ENCODE results near the gene GHITM. TPM values are rescaled to one million over a fixed set of nuclear protein-coding genes. Genes with fewer than 3 reads are reported as not detected.

GHITM gene, protein sequence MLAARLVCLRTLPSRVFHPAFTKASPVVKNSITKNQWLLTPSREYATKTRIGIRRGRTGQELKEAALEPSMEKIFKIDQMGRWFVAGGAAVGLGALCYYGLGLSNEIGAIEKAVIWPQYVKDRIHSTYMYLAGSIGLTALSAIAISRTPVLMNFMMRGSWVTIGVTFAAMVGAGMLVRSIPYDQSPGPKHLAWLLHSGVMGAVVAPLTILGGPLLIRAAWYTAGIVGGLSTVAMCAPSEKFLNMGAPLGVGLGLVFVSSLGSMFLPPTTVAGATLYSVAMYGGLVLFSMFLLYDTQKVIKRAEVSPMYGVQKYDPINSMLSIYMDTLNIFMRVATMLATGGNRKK
- total RNA-seq (134 TPM), polyA plus RNA-seq (ENCODE audit: insufficient read depth, low read depth, low replicate concordance) (376 TPM)
- long read RNA-seq, donor 1, transcript GHITM-201 (9 exons, 2,128 nt) = major isoform, 38 of 59 reads
- long read RNA-seq, donor 1, partial matches to known transcripts = 21 of 59 reads
- long read RNA-seq, donor 1, other reads (novel, unspliced or antisense) = 0 of 59 reads
- long read RNA-seq, donor 2, transcript GHITM-201 (9 exons, 2,128 nt) = major isoform, 85 of 178 reads
- long read RNA-seq, donor 2, partial matches to known transcripts = 93 of 178 reads
- long read RNA-seq, donor 2, other reads (novel, unspliced or antisense) = 0 of 178 reads
- long read RNA-seq, donor 3, transcript GHITM-201 (9 exons, 2,128 nt) = major isoform, 68 of 149 reads
- long read RNA-seq, donor 3, partial matches to known transcripts = 81 of 149 reads
- long read RNA-seq, donor 3, other reads (novel, unspliced or antisense) = 0 of 149 reads
- long read RNA-seq, donor 4, transcript GHITM-201 (9 exons, 2,128 nt) = major isoform, 46 of 88 reads
- long read RNA-seq, donor 4, partial matches to known transcripts = 42 of 88 reads
- long read RNA-seq, donor 4, other reads (novel, unspliced or antisense) = 0 of 88 reads
- long read RNA-seq, donor 5, partial matches to known transcripts = 0 of 4 reads
- long read RNA-seq, donor 5, other reads (novel, unspliced or antisense) = 0 of 4 reads
- long read RNA-seq, donor 6, transcript GHITM-201 (9 exons, 2,128 nt) = major isoform, 123 of 293 reads
- long read RNA-seq, donor 6, partial matches to known transcripts = 170 of 293 reads
- long read RNA-seq, donor 6, other reads (novel, unspliced or antisense) = 0 of 293 reads
- long read RNA-seq, donor 7, transcript GHITM-201 (9 exons, 2,128 nt) = major isoform, 224 of 244 reads
- long read RNA-seq, donor 7, partial matches to known transcripts = 14 of 244 reads
- long read RNA-seq, donor 7, other reads (novel, unspliced or antisense) = 6 of 244 reads
- long read RNA-seq, donor 8, transcript GHITM-201 (9 exons, 2,128 nt) = major isoform, 38 of 101 reads
- long read RNA-seq, donor 8, partial matches to known transcripts = 63 of 101 reads
- long read RNA-seq, donor 8, other reads (novel, unspliced or antisense) = 0 of 101 reads
- long read RNA-seq, donor 9, transcript GHITM-201 (9 exons, 2,128 nt) = major isoform, 35 of 77 reads
- long read RNA-seq, donor 9, partial matches to known transcripts = 42 of 77 reads
- long read RNA-seq, donor 9, other reads (novel, unspliced or antisense) = 0 of 77 reads
- long read RNA-seq, donor 10, transcript GHITM-201 (9 exons, 2,128 nt) = major isoform, 37 of 77 reads
- long read RNA-seq, donor 10, partial matches to known transcripts = 40 of 77 reads
- long read RNA-seq, donor 10, other reads (novel, unspliced or antisense) = 0 of 77 reads

GRCh38 chr10:84139126-84140035 lies at the start of gene GHITM:
Gene GHITM (plus strand): TSS chr10:84139509. CDS start chr10:84141501, 1,992 bp downstream.
- FAIRE-seq (peak; percentile 98), DNase-seq (peak; percentile 99 to 100 (median 99))
- Histone ChIP-seq H3K4me1 (ENCODE audit: control insufficient read depth in 2 of 3, insufficient read depth in 2 of 3, low read depth in 1 of 3, low read length in 3 of 3) (peaks cover 2 to 11% (median 7%) of the 10 kb centered on the region in 3 donors), H3K9me3 (ENCODE audit: control insufficient read depth in 2 of 3, insufficient read depth in 1 of 3, low read length in 3 of 3) (no peaks in the 10 kb centered on the region), H3K27ac (ENCODE audit: low read depth in 2 of 2, low read length in 2 of 2) (peak within 1 kb of the TSS; percentile 97 to 98), H3K4me3 (ENCODE audit: low read length in 3 of 3) (peak within 1 kb of the TSS; percentile 97 to 98 (median 97)), H3K27me3 (ENCODE audit: control insufficient read depth, insufficient read depth, low read length) (no peaks in the 10 kb centered on the region), H3K9ac (ENCODE audit: low read length in 3 of 3) (peak within 1 kb of the TSS; percentile 93 to 99 (median 99)), H3K36me3 (ENCODE audit: control insufficient read depth in 2 of 3, insufficient read depth in 3 of 3, low read length in 3 of 3) (peaks cover 5 to 19% (median 14%) of the 10 kb centered on the region in 3 donors)
- intact Hi-C loops (cut with DNase I) = loop anchor here (10.0 kb wide), 1 partner anchor 65 kb away; no protein-coding TSS in a partner anchor
- TF ChIP-seq, protein P1, sequence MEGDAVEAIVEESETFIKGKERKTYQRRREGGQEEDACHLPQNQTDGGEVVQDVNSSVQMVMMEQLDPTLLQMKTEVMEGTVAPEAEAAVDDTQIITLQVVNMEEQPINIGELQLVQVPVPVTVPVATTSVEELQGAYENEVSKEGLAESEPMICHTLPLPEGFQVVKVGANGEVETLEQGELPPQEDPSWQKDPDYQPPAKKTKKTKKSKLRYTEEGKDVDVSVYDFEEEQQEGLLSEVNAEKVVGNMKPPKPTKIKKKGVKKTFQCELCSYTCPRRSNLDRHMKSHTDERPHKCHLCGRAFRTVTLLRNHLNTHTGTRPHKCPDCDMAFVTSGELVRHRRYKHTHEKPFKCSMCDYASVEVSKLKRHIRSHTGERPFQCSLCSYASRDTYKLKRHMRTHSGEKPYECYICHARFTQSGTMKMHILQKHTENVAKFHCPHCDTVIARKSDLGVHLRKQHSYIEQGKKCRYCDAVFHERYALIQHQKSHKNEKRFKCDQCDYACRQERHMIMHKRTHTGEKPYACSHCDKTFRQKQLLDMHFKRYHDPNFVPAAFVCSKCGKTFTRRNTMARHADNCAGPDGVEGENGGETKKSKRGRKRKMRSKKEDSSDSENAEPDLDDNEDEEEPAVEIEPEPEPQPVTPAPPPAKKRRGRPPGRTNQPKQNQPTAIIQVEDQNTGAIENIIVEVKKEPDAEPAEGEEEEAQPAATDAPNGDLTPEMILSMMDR (IDR thresholded peaks at IDR 0.05; ENCODE audit: borderline replicate concordance, extremely low read depth, insufficient read depth) = peak; percentile 17

GRCh38 chr10:84095811-84096497 lies 43.4 kb upstream of the GHITM start:
- H3K9me3 ChIP-seq (ENCODE audit: control insufficient read depth in 2 of 3, insufficient read depth in 1 of 3, low read length in 3 of 3) = no peaks in the 10 kb centered on the region
- no peaks in the 10 kb centered on the region for H3K4me1 ChIP-seq (ENCODE audit: control insufficient read depth in 2 of 3, insufficient read depth in 2 of 3, low read depth in 1 of 3, low read length in 3 of 3)
- no peaks in the 10 kb centered on the region for H3K27me3 ChIP-seq (ENCODE audit: control insufficient read depth, insufficient read depth, low read length)
- TF ChIP-seq, protein P1 (IDR thresholded peaks at IDR 0.05; ENCODE audit: borderline replicate concordance, extremely low read depth, insufficient read depth) = no peak
- DNase-seq (peak in 2 of 5 donors; percentile 7 to 36), FAIRE-seq (no peak)
- H3K27ac ChIP-seq (ENCODE audit: low read depth in 2 of 2, low read length in 2 of 2) = no peak overlapping the region
- H3K36me3 ChIP-seq (ENCODE audit: control insufficient read depth in 2 of 3, insufficient read depth in 3 of 3, low read length in 3 of 3) = no peaks in the 10 kb centered on the region
- intact Hi-C loops (cut with DNase I) = no loop called here
- no peak overlapping the region for H3K9ac ChIP-seq (ENCODE audit: low read length in 3 of 3)
- H3K4me3 ChIP-seq (ENCODE audit: low read length in 3 of 3) = no peak overlapping the region

Data from kidney (tissue), 22 donors.